H9 (cell line): Measurements from ENCODE around the gene PHEX. TPM values are rescaled to one million over a fixed set of nuclear protein-coding genes. Genes with fewer than 3 reads are reported as not detected.

Experiments
- DNase-seq: peaks from one replicate; pipeline ENCODE4 v3.0.0-alpha.2; 2017
- H2AFZ ChIP-seq: one replicate; pipeline ENCODE4 v1.6.1; 2013; ENCODE audit warnings: mild to moderate bottlenecking, low read length, control low read depth, moderate library complexity
- H2AK5ac ChIP-seq: 2 replicates; pipeline ENCODE4 v1.6.1; 2013; ENCODE audit warnings: low read length, control low read depth, mixed read lengths; ENCODE audit not compliant: insufficient read length
- H2BK120ac ChIP-seq: one replicate; pipeline ENCODE4 v1.6.1; 2013; ENCODE audit warnings: low read depth, mild to moderate bottlenecking, low read length, control low read depth, inconsistent platforms; ENCODE audit not compliant: poor library complexity, severe bottlenecking
- H2BK12ac ChIP-seq: 2 replicates; pipeline ENCODE4 v1.6.1; 2013; ENCODE audit warnings: low read length, control low read depth, mixed read lengths, low read depth; ENCODE audit not compliant: insufficient read length
- H2BK15ac ChIP-seq: 2 replicates; pipeline ENCODE4 v1.6.1; 2013; ENCODE audit warnings: low read depth, low read length, control low read depth
- H2BK20ac ChIP-seq: one replicate; pipeline ENCODE4 v1.6.1; 2013; ENCODE audit warnings: low read depth, mild to moderate bottlenecking, low read length, control low read depth, inconsistent platforms; ENCODE audit not compliant: poor library complexity, severe bottlenecking
- H2BK5ac ChIP-seq: 2 replicates; pipeline ENCODE4 v1.6.1; 2013; ENCODE audit warnings: low read length, control low read depth, mixed read lengths; ENCODE audit not compliant: insufficient read length
- H3K14ac ChIP-seq: 2 replicates; pipeline ENCODE4 v1.6.1; 2013; ENCODE audit warnings: low read length, control low read depth; ENCODE audit not compliant: insufficient read depth
- H3K18ac ChIP-seq: 2 replicates; pipeline ENCODE4 v1.6.1; 2013; ENCODE audit warnings: low read depth, mild to moderate bottlenecking, mixed read lengths, low read length, control low read depth; ENCODE audit not compliant: insufficient read length
- H3K23ac ChIP-seq: 2 replicates; pipeline ENCODE4 v1.6.1; 2013; ENCODE audit warnings: low read length, control low read depth, mixed read lengths, low read depth; ENCODE audit not compliant: insufficient read length
- H3K23me2 ChIP-seq: 2 replicates; pipeline ENCODE4 v1.6.1; 2013; ENCODE audit warnings: low read depth, mild to moderate bottlenecking, mixed read lengths, low read length, control low read depth; ENCODE audit not compliant: insufficient read length, poor library complexity, severe bottlenecking
- H3K27ac ChIP-seq: 2 replicates; pipeline ENCODE4 v1.5.1; 2013; ENCODE audit warnings: low read length, control low read depth, mixed read lengths, low read depth; ENCODE audit not compliant: insufficient read length
- H3K27me3 ChIP-seq: 2 replicates; pipeline ENCODE4 v1.6.1; 2013; ENCODE audit warnings: low read length, control low read depth, inconsistent platforms; ENCODE audit not compliant: insufficient read depth
- H3K4ac ChIP-seq: 2 replicates; pipeline ENCODE4 v1.6.1; 2013; ENCODE audit warnings: low read depth, mild to moderate bottlenecking, control low read depth, inconsistent platforms, low read length, moderate library complexity
- H3K4me1 ChIP-seq: 2 replicates; pipeline ENCODE4 v1.6.1; 2013; ENCODE audit warnings: low read length, control low read depth, inconsistent platforms; ENCODE audit not compliant: insufficient read depth
- H3K4me2 ChIP-seq: 2 replicates; pipeline ENCODE4 v1.6.1; 2013; ENCODE audit warnings: low read length, control low read depth, mixed read lengths; ENCODE audit not compliant: insufficient read length, insufficient read depth
- H3K56ac ChIP-seq: 2 replicates; pipeline ENCODE4 v1.6.1; 2013; ENCODE audit warnings: low read depth, mild to moderate bottlenecking, mixed read lengths, low read length, control low read depth; ENCODE audit not compliant: insufficient read length
- H3K79me1 ChIP-seq: 2 replicates; pipeline ENCODE4 v1.6.1; 2013; ENCODE audit warnings: low read depth, mild to moderate bottlenecking, moderate library complexity, low read length, control low read depth, inconsistent platforms; ENCODE audit not compliant: insufficient read depth, poor library complexity, severe bottlenecking
- H3K79me2 ChIP-seq: 2 replicates; pipeline ENCODE4 v1.6.1; 2013; ENCODE audit warnings: low read length, control low read depth, inconsistent platforms; ENCODE audit not compliant: insufficient read depth
- H3K9ac ChIP-seq: 2 replicates; pipeline ENCODE4 v1.6.1; 2013; ENCODE audit warnings: low read length, control low read depth, mixed read lengths; ENCODE audit not compliant: insufficient read length; ENCODE audit errors: extremely low read depth
- H3K9me3 ChIP-seq: one replicate; pipeline ENCODE4 v1.6.1; 2013; ENCODE audit warnings: low read depth, low read length, inconsistent platforms; ENCODE audit not compliant: control insufficient read depth
- H3T11ph ChIP-seq: one replicate; pipeline ENCODE4 v1.6.1; 2013; ENCODE audit warnings: mild to moderate bottlenecking, low read length, control low read depth, inconsistent platforms
- H4K20me1 ChIP-seq: one replicate; pipeline ENCODE4 v1.6.1; 2013; ENCODE audit not compliant: control insufficient read depth, insufficient read length, insufficient read depth
- H4K5ac ChIP-seq: 2 replicates; pipeline ENCODE4 v1.6.1; 2013; ENCODE audit warnings: low read depth, mild to moderate bottlenecking, mixed read lengths, low read length, control low read depth; ENCODE audit not compliant: insufficient read length
- H4K8ac ChIP-seq: replicated peaks from 2 replicates; pipeline ENCODE4 v1.6.1; 2013; ENCODE audit warnings: low read length, control low read depth, mixed read lengths, low read depth; ENCODE audit not compliant: insufficient read length
- H4K91ac ChIP-seq: 2 replicates; pipeline ENCODE4 v1.6.1; 2013; ENCODE audit warnings: low read depth, mild to moderate bottlenecking, moderate library complexity, mixed read lengths, low read length, control low read depth; ENCODE audit not compliant: insufficient read length
- H3K27ac Mint-ChIP-seq, 3 experiments: 2 replicates in 2 of 3; 3 replicates in 1 of 3; pipeline ENCODE4 v1.8.0; 2020 to 2021; ENCODE audit warnings: mixed read lengths in 3 of 3, mild to moderate bottlenecking in 1 of 3, moderate library complexity in 1 of 3
- H3K27me3 Mint-ChIP-seq: 2 replicates; pipeline ENCODE4 v1.8.0; 2021; ENCODE audit warnings: low read depth, mild to moderate bottlenecking, moderate library complexity, mixed read lengths
- H3K36me3 Mint-ChIP-seq, 3 experiments: 2 replicates in 2 of 3; 3 replicates in 1 of 3; pipeline ENCODE4 v1.8.0; 2020 to 2021; ENCODE audit warnings: low read depth in 3 of 3, mixed read lengths in 3 of 3; ENCODE audit not compliant: insufficient read depth in 1 of 3
- H3K4me1 Mint-ChIP-seq, 2 experiments: 2 replicates each; pipeline ENCODE4 v1.8.0; 2020; ENCODE audit warnings: mixed read lengths in 2 of 2
- H3K4me3 Mint-ChIP-seq, 2 experiments: 2 replicates in 1 of 2; 3 replicates in 1 of 2; pipeline ENCODE4 v1.8.0; 2020 to 2021; ENCODE audit warnings: mild to moderate bottlenecking in 2 of 2, mixed read lengths in 2 of 2, moderate library complexity in 1 of 2
- H3K9me3 Mint-ChIP-seq, 2 experiments: 2 replicates in 1 of 2; 3 replicates in 1 of 2; pipeline ENCODE4 v1.8.0; 2020; ENCODE audit warnings: mild to moderate bottlenecking in 2 of 2, mixed read lengths in 2 of 2, moderate library complexity in 1 of 2
- CTCF ChIP-seq: fragments of 200-600 bp; sonication (generic); conservative IDR thresholded peaks from 3 replicates; pipeline ENCODE4 v1.8.0; 2021; ENCODE audit warnings: antibody characterized with exemption, mild to moderate bottlenecking
- WGBS: extraction: QIAGEN DNeasy Blood & Tissue Kit; methylation state at CpG from one replicate; pipeline ENCODE4 v1.1.7; 2013; ENCODE audit warnings: missing lambda C conversion rate, low lambda C conversion rate, mixed read lengths; ENCODE audit not compliant: insufficient read length; ENCODE audit errors: extremely low coverage; 5-methylcytosine and 5-hydroxymethylcytosine counted together
- total RNA-seq: library from RNA; stranded (reverse); gene quantifications from 2 replicates; pipeline ENCODE4 v1.2.1, GENCODE V29; 2021

Gene PHEX
- total RNA-seq, 1 experiment from 2014 or later, result 0.11 TPM

GRCh38 chrX:22139822-22140221 is 107.7 kb downstream of the PHEX start:
- Histone ChIP-seq H3K79me2 (no peaks in the 10 kb centered on the region), H2BK12ac (no peak overlapping the region), H2BK120ac (no peak overlapping the region), H3K14ac (no peak overlapping the region), H4K5ac (no peak overlapping the region), H4K20me1 (no peaks in the 10 kb centered on the region), H3K27ac (no peak overlapping the region), H4K8ac (no peak overlapping the region), H2AFZ (no peak overlapping the region), H3K4ac (no peak overlapping the region), H3K9me3 (no peaks in the 10 kb centered on the region), H3K79me1 (no peaks in the 10 kb centered on the region), H4K91ac (no peak overlapping the region), H3K23me2 (no peaks in the 10 kb centered on the region), H3K23ac (no peak overlapping the region), H3K4me2 (no peak overlapping the region), H3T11ph (no peak overlapping the region), H3K9ac (no peak overlapping the region), H3K18ac (no peak overlapping the region), H3K27me3 (no peaks in the 10 kb centered on the region), H3K4me1 (peaks cover 4% of the 10 kb centered on the region; the same call in 1 of the 2 replicates), H2BK15ac (no peak overlapping the region), H3K56ac (no peak overlapping the region), H2AK5ac (no peak overlapping the region), H2BK20ac (no peak overlapping the region), H2BK5ac (no peak overlapping the region)
- Mint-ChIP-seq H3K4me1 (peaks cover 24 to 38% of the 10 kb centered on the region in 2 experiments), H3K27ac (peak overlapping the region in 2 of 3 experiments; percentile 31 to 73; a peak in 2 of 7 replicates), H3K4me3 (no peak overlapping the region), H3K27me3 (no peaks in the 10 kb centered on the region), H3K9me3 (peaks cover 0 to 19% of the 10 kb centered on the region in 2 experiments; a peak in 3 of 5 replicates), H3K36me3 (no peaks in the 10 kb centered on the region)
- TF ChIP-seq CTCF, result no peak
- no CpG with 5 or more reads among the region's 1 CpG for WGBS
- no peak for DNase-seq
